Activated CD4-positive, alpha-beta T cell treated with anti-CD3 and anti-CD28 coated beads, Interleukin-10, Interleukin-2, amounts not matched to agents 100 ng/mL and 50 ng/mL, durations not matched to agents 16 hours and 8 hours (primary cell): ENCODE results near the gene KRTAP20-4.

ENCODE experiments used
- DNase-seq: peaks from one replicate; pipeline ENCODE4 v3.0.0-alpha.2; 2020

The KRTAP20-4 gene

DNA sequence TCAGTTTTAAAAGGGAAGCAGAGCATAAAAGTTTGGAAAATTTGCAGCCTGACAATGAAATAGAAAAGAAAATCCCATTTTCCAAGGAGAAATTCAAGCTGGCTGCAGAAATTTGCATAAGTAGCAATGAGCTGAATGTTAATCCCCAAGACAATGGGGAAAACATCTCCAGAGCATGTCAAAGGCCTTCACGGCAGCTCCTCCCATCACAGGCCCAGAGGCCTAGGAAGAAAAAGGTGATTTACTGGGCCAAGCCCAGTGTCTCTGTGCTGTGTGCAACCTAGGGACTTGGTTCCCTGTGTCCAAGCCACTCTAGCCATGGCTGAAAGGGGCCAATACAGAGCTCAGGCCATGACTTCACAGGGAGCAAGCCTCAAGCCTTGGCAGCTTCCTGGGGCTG lies 48.3 kb downstream of the KRTAP20-4 start:
- no peak for DNase-seq
